Activated T-cell treated with anti-CD3 and anti-CD28 coated beads, Interleukin-2, amount 50 U/mL, for 24 hours (primary cell): ENCODE results near the gene TNFAIP8.

ENCODE experiments used
- DNase-seq: peaks from one replicate; pipeline ENCODE4 v3.0.0-alpha.2; 2020
- H3K27ac Mint-ChIP-seq: 2 replicates; pipeline ENCODE4 v1.8.0; 2020; ENCODE audit warnings: mild to moderate bottlenecking, mixed read lengths
- H3K27me3 Mint-ChIP-seq: 2 replicates; pipeline ENCODE4 v1.8.0; 2020; ENCODE audit warnings: mixed read lengths
- H3K36me3 Mint-ChIP-seq: 2 replicates; pipeline ENCODE4 v1.8.0; 2020; ENCODE audit warnings: low read depth, mixed read lengths
- H3K4me1 Mint-ChIP-seq: 2 replicates; pipeline ENCODE4 v1.8.0; 2020; ENCODE audit warnings: low read depth, mixed read lengths
- H3K4me3 Mint-ChIP-seq: 2 replicates; pipeline ENCODE4 v1.8.0; 2020; ENCODE audit warnings: mild to moderate bottlenecking, moderate library complexity, mixed read lengths
- H3K9me3 Mint-ChIP-seq: 2 replicates; pipeline ENCODE4 v1.8.0; 2020; ENCODE audit warnings: mixed read lengths

The TNFAIP8 gene

DNA sequence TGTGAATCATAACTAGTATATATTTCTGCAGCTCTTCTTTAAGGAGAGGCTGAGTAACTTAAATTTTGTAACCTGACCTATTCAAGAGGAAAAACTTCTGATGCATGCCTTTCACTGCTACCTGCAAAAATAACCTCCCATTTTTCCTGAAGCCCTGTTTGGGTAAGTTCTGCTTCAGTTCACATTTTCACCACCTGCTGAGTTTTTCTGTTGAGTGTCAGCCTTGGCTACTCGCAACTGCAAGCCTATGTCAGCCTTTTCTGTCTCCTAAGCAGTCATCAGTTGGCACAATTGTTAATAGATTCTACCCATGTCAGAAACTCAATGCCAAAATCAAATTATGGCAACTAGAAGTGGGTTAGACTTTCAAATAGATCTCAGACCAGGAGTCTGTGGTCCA lies 8.2 kb upstream of the TNFAIP8 start:
- peak overlapping the region; percentile 98 for H3K27ac Mint-ChIP-seq
- H3K36me3 Mint-ChIP-seq, result peaks cover 67% of the 10 kb centered on the region
- peaks cover 93% of the 10 kb centered on the region for H3K4me1 Mint-ChIP-seq
- H3K9me3 Mint-ChIP-seq, result no peaks in the 10 kb centered on the region
- no peak for DNase-seq
- no peak overlapping the region for H3K4me3 Mint-ChIP-seq
- no peaks in the 10 kb centered on the region for H3K27me3 Mint-ChIP-seq

DNA sequence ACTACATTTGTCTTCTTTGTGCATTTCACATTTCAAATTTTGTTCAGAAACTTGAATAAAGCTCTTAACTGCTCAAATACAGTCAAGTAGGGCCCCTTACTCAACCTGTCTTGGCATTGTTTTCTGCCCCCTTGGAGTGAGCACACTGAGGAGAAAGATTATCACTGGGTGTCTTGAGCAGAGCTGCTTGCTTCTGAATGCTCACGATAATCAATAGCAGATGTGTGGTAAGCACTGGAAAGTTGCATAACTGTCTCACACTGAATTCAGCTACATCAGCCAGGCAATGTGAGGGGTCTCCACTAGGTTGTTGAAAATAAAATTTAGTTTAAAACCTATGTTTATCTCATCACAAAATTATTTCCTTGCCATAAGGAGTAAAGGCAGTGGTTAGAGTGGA lies 7.8 kb upstream of the TNFAIP8 start:
- Mint-ChIP-seq H3K27ac (peak overlapping the region; percentile 98), H3K4me3 (no peak overlapping the region), H3K9me3 (no peaks in the 10 kb centered on the region), H3K27me3 (no peaks in the 10 kb centered on the region), H3K36me3 (peaks cover 67% of the 10 kb centered on the region), H3K4me1 (peaks cover 93% of the 10 kb centered on the region)
- no peak for DNase-seq

DNA sequence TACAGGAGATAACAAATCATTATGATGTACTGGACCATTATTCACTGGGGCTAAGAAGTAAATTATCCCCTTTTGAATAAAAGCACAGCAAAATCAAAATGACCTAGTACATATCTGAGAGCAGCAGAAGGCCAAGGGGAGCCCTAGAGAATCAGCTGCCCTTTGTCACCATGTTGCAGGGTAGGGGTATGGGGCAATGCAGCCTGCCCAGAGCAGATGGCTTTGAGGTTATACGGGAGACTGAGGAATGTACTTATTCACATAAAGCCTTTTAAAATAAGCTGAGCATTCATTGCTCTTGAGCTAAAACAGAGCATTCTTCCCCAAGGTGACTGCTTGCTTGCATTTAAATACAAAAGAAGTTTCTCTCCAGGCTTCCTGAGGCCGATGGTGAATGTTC lies 2.6 kb upstream of the TNFAIP8 start:
- no peak for DNase-seq
- H3K4me1 Mint-ChIP-seq, result peaks cover 68% of the 10 kb centered on the region
- no peaks in the 10 kb centered on the region for H3K9me3 Mint-ChIP-seq
- peak overlapping the region; percentile 92 for H3K27ac Mint-ChIP-seq
- H3K36me3 Mint-ChIP-seq, result peaks cover 54% of the 10 kb centered on the region
- peak overlapping the region; percentile 99 for H3K4me3 Mint-ChIP-seq
- H3K27me3 Mint-ChIP-seq, result no peaks in the 10 kb centered on the region

- no peak for DNase-seq
- Mint-ChIP-seq H3K4me1 (peaks cover 68% of the 10 kb centered on the region), H3K27ac (peak overlapping the region; percentile 92), H3K9me3 (no peaks in the 10 kb centered on the region), H3K36me3 (peaks cover 55% of the 10 kb centered on the region), H3K4me3 (peak overlapping the region; percentile 99), H3K27me3 (no peaks in the 10 kb centered on the region)
Measured at GRCh38 chr5:119353686-119354366, 2.0 kb upstream of the TNFAIP8 start.

GRCh38 chr5:119354537-119355243 lies 1.1 kb upstream of the TNFAIP8 start:
- H3K27ac Mint-ChIP-seq, result peak overlapping the region; percentile 92
- H3K9me3 Mint-ChIP-seq, result no peaks in the 10 kb centered on the region
- H3K4me1 Mint-ChIP-seq, result peaks cover 68% of the 10 kb centered on the region
- H3K27me3 Mint-ChIP-seq, result no peaks in the 10 kb centered on the region
- H3K36me3 Mint-ChIP-seq, result peaks cover 59% of the 10 kb centered on the region
- H3K4me3 Mint-ChIP-seq, result peak overlapping the region; percentile 99
- no peak for DNase-seq

DNA sequence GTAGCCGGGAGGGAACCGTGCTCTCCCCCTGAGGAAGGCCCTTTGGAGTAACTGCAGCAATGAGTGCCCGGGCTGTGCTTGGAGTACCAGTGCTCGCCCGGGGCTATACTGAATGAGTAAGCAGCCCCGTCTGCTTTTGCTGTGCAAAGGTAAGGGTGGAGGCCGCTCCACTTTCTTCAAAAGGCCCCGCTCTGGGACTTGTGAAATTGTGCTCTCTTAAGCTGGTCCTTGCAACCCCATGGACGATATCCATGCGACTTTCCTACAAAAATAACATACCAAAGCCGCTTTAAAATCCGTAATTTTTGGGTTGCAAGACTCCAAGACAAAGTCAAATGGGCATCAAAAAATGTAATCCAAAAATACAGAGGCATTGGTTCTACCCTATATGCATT lies 578 bp upstream of the TNFAIP8 start:
- DNase-seq, result peak; percentile 72
- Mint-ChIP-seq H3K9me3 (no peaks in the 10 kb centered on the region), H3K27ac (peak overlapping the region; percentile 92), H3K4me3 (peak overlapping the region; percentile 99), H3K4me1 (peaks cover 68% of the 10 kb centered on the region), H3K36me3 (peaks cover 59% of the 10 kb centered on the region), H3K27me3 (no peaks in the 10 kb centered on the region)

DNA sequence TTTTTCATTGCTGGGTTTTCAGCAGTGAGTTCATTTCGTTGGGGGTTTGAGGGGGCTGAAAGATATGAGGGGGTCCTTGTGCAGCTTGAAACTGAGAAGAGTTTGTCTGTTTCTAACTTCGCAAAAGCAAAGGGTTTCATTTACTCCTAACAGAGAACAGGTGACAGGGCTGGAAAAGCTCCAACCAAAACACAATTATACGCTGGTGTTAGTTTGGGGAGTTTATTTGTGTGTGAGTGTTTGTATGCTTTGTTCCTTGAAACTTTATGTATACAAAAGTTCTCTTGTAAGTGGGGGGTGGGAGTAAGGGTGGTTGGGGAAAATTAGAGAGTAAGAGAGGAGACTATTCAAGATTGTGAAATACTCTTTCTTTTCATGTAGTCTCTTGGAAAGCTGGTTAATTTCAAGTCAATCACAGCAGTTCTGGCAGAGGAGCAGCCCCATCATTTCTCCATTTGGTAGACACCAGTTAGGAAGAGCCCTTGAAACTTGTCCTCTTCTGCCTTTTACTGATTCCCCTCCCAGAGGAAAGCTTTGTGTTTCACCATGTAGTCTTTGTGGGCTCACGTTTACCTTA lies 881 bp downstream of the TNFAIP8 start:
- Mint-ChIP-seq H3K4me3 (peak overlapping the region; percentile 99), H3K9me3 (no peaks in the 10 kb centered on the region), H3K4me1 (peaks cover 69% of the 10 kb centered on the region), H3K36me3 (peaks cover 71% of the 10 kb centered on the region), H3K27ac (peak overlapping the region; percentile 92), H3K27me3 (no peaks in the 10 kb centered on the region)
- no peak for DNase-seq

- no peak for DNase-seq
- H3K36me3 Mint-ChIP-seq, result peaks cover 72% of the 10 kb centered on the region
- no peaks in the 10 kb centered on the region for H3K9me3 Mint-ChIP-seq
- peak overlapping the region; percentile 92 for H3K27ac Mint-ChIP-seq
- peaks cover 69% of the 10 kb centered on the region for H3K4me1 Mint-ChIP-seq
- H3K27me3 Mint-ChIP-seq, result no peaks in the 10 kb centered on the region
- H3K4me3 Mint-ChIP-seq, result peak overlapping the region; percentile 99
Measured at GRCh38 chr5:119357270-119357669, 1.5 kb downstream of the TNFAIP8 start.

DNA sequence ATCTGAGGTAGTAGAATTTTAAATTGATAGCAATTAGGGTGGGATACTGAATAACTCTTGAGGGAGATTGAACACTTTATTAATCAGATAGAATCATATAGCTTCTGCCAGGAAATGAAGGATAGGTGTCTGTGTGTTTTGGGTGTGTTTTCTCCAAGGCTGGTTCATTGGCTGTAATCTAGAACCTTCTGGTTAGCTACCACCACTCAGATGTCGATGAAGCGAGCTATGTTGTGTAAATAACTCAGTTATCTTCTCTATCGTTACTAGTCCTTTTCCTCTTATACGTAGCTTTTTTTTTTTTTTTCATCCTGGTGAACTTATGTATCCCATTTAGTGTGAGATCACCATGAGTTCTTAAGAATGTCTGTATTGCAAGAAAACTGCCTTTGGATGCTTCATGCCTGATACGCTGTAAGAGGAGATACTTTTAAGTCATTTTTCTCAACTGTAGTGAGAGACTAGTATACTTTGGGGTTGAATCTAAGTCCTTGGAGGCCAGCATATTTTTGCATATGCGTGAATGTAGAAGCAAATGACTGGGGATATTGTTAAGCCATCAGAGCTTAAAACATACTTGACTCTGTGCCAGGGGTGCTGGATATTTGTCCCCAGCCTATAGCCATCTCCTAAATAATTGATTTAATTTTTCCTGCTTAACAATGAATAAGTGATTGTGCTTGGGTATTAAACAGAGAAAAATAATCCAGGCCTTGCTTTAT lies 2.1 kb downstream of the TNFAIP8 start:
- DNase-seq, result no peak
- Mint-ChIP-seq H3K27me3 (no peaks in the 10 kb centered on the region), H3K4me1 (peaks cover 69% of the 10 kb centered on the region), H3K36me3 (peaks cover 73% of the 10 kb centered on the region), H3K9me3 (no peaks in the 10 kb centered on the region), H3K27ac (peak overlapping the region; percentile 92), H3K4me3 (peak overlapping the region; percentile 99)

- Mint-ChIP-seq H3K4me3 (peak overlapping the region; percentile 99), H3K4me1 (peaks cover 69% of the 10 kb centered on the region), H3K36me3 (peaks cover 78% of the 10 kb centered on the region), H3K9me3 (no peaks in the 10 kb centered on the region), H3K27ac (peak overlapping the region; percentile 92), H3K27me3 (no peaks in the 10 kb centered on the region)
- no peak for DNase-seq
Measured at GRCh38 chr5:119358530-119358900, 2.7 kb downstream of the TNFAIP8 start.

DNA sequence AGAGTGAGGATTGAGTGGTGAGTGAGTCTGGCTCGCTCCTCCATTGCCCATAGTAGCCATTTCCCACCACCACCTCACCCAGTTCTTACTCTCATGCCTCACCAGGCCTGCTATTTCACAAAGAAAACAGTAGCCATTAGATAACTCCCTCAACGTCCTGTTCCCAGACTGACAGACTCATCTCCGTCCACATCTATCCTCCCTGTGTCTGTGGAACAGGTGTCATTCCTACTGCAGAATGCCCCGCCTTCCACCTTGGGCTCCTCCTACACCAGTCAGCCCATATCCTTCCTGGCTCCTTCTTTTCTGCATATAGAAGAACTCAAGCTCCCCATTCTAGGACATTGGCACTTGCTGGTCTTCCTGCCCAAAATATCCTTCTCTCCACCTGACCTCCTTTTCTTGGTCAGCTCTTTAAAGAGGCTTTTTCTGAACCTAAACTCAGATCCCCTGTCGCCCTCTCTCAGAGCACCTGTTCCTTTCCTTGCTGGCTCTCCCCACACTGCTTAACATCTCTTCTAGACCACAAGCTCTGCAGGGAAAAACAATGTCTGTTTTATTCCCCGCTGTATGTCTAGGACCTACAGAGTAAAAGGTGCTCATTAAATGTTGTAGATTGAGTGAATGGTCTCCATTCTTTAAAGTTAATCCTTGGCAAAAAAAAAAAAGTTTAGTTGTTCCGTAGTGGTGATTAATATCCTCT lies 3.2 kb downstream of the TNFAIP8 start:
- H3K36me3 Mint-ChIP-seq, result peaks cover 83% of the 10 kb centered on the region
- H3K27ac Mint-ChIP-seq, result peak overlapping the region; percentile 92
- peak overlapping the region; percentile 99 for H3K4me3 Mint-ChIP-seq
- no peaks in the 10 kb centered on the region for H3K27me3 Mint-ChIP-seq
- no peaks in the 10 kb centered on the region for H3K9me3 Mint-ChIP-seq
- H3K4me1 Mint-ChIP-seq, result peaks cover 69% of the 10 kb centered on the region
- no peak for DNase-seq

- H3K4me1 Mint-ChIP-seq, result peaks cover 67% of the 10 kb centered on the region
- DNase-seq, result no peak
- peak overlapping the region; percentile 92 for H3K27ac Mint-ChIP-seq
- H3K9me3 Mint-ChIP-seq, result no peaks in the 10 kb centered on the region
- H3K36me3 Mint-ChIP-seq, result peaks cover 92% of the 10 kb centered on the region
- H3K27me3 Mint-ChIP-seq, result no peaks in the 10 kb centered on the region
- H3K4me3 Mint-ChIP-seq, result peak overlapping the region; percentile 99
Measured at GRCh38 chr5:119359737-119360413, 4.1 kb downstream of the TNFAIP8 start.

DNA sequence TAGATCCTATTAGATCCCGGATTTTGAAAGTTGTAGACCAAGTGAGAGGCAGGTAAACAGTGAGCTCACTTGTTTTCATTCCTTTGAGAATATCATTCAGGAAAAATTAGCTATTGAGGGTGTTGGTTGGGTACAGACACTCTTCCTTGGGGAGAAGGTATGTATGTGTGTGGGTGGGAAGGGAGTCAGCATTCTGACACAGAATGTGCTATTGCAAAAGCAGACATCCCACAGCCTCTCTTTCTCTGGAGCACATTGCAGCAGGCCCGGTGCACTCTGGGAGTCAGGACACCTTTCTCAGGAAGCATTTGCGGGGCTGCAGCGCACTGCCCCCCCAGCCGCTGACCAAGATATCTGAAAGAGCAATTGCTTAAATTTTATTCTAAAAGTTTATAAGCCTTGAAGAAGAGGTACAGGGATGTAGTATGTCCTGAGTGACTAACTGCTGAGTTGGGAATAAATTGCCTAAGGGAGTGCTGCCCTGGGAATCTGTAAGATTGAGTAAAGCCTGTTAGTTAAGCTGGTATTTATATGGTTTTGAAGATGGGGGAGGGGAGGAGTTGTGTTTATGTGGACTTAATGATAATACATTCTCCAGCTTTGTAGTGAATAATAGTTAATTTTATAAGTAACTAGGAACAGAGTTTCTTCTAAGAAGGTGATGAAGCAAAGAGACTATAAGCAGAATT lies 5.2 kb downstream of the TNFAIP8 start:
- H3K27me3 Mint-ChIP-seq, result no peaks in the 10 kb centered on the region
- no peak for DNase-seq
- H3K4me3 Mint-ChIP-seq, result peak overlapping the region; percentile 99
- H3K27ac Mint-ChIP-seq, result peak overlapping the region; percentile 92
- peaks cover 100% of the 10 kb centered on the region for H3K36me3 Mint-ChIP-seq
- H3K9me3 Mint-ChIP-seq, result no peaks in the 10 kb centered on the region
- H3K4me1 Mint-ChIP-seq, result peaks cover 74% of the 10 kb centered on the region
